ENCODE data around the gene SUMO3.
A peak's percentile ranks its signal among the peaks of the same experiment; 100 is the strongest.

SUMO3 gene

GRCh38 chr21:44828362-44829056 is 10.6 kb upstream of the SUMO3 start:
- no peak for DNase-seq

- no peak for DNase-seq
These were observed 5.4 kb upstream of the SUMO3 start for GRCh38 chr21:44823179-44823660.

DNA sequence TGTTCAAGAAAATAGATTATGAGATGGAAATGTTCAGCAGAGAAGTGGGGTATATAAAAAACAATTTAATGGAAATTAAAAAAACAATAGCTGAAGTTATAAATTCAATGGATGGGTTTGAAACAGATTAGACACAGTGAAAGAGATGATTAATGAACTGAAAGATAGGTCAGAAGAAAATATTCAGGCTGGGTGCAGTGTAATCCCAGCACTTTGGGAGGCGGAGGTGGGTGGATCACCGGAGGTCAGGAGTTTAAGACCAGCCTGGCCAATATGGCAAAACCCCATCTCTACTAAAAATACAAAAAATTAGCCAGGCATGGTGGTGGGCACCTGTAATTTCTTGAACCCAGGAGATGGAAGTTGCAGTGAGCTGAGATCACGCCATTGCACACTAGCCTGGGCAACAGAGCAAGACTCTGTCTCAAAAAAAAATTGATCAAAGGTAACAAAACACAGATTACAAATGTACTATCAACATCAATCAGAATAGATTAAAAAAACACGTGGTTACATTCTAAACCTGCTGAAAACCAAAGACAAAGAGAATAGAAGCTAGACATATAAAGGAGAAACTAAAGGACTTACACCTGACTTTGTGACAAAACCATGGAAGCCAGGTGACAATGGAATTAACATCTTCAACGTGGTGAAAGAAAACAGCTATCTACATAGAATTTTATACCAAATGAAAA is 4.8 kb upstream of the SUMO3 start:
- DNase-seq = no peak

DNA sequence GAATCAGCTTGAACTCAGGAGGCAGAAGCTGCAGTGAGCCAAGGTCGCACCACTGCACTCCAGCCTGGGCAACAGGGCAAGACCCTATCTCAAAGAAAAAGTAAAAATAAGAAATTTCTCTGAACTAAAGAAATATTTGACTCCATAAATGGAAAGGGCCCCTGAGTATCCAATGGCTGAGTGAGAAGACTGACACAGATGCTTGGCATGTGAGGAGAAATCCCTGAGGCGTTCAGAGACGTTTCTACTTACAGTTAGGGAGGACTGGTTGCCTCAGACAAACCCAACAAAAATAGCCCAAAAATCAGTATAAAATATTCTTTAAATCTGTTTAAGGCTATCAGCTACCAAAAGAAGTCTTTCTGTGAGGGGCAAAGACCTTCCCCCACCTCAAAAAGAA is 3.0 kb upstream of the SUMO3 start:
- no peak for DNase-seq

- no peak for DNase-seq
These were observed 1.7 kb upstream of the SUMO3 start for GRCh38 chr21:44819283-44820243.

GRCh38 chr21:44818640-44819011 is 764 bp upstream of the SUMO3 start:
- no peak for DNase-seq

DNA sequence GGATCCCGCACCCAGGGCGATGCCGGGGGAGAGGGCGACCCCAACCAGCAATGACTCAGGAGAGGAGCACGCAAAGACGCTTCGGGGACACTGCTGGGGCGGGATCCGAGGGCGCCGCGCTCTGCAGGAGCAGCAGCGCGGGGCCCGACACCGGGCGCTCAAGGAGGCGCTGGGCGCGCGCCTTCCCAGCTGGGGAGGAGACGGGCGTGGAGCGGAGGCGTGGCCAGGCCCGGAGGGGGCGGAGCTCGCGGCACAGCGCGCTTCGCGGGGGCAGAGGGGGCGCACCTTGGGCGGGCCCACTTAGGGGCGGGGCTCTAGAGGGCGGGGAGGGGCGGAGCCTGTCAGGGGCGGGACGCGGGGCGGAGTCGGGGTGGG is 369 bp downstream of the SUMO3 start:
- DNase-seq = peak; percentile 63

DNA sequence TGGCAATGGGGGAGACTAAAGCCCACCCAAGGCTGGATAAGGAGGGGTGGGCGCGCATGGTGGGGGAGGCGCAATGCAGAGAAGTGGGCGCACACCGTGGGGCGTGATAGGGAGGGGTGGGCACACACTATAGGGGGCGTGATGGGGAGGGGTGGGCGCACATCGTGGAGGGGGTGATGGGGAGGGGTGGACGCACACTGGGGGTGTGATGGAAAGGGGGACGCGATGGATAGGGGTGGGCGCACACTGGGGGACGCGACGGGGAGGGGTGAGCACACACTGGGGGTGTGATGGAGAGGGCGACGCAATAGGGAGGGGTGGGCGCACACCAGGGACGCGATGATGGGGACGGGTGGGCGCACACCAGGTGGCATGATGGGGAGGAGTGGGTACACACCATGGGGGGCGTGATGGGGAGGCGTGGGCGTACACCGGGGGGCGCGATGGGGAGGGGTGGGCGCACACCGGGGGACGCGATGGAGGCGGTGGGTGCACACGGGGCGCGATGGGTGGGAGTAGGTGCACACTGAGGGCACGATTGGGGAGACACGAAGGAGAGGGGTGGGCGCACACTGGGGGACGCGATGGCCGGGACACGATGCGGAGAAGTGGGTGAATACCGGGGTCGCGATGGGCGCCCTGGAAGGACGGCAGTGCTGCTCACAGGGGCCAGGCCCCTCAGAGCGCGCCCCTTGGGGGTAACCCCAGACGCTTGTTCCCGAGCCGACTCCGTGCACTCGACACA is 929 bp downstream of the SUMO3 start:
- no peak for DNase-seq

DNA sequence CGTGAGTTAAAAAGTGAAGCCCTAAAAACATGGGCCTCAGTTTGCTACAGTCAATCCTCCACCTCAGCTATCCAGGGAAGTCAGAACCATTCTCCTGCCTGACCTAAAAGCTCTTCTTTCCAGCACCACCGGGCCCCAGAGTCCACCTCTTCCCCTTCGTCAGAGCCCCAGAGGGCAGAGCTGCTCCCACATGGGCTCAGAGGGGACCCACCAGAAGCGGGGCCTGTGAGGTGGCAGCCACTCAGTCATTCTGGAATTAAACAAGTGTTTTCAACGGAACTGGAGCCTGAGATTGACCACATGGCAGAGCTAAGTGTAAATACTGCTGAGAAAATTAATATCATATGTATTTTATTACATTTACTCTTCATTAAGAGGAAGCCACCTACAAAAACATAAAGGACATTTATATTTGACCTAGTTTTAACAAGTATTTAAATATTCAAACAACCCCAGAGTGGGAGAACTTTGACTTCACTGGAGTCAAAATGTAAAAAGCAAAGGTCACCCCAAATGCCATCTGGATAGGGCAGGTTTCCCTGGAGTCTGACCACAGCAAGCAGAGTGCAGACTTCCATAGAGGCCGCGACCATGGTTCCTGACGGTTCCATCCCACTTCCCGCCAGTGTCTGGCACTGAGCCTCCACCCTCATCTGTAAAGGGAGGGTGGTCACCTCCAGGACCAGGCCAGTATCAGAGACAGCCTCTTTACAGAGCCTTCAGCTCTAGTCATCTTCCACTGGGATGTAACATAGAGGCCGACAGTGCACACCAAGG is 1.8 kb downstream of the SUMO3 start:
- DNase-seq = no peak

GRCh38 chr21:44815225-44815624 is 2.6 kb downstream of the SUMO3 start:
- DNase-seq = no peak

DNA sequence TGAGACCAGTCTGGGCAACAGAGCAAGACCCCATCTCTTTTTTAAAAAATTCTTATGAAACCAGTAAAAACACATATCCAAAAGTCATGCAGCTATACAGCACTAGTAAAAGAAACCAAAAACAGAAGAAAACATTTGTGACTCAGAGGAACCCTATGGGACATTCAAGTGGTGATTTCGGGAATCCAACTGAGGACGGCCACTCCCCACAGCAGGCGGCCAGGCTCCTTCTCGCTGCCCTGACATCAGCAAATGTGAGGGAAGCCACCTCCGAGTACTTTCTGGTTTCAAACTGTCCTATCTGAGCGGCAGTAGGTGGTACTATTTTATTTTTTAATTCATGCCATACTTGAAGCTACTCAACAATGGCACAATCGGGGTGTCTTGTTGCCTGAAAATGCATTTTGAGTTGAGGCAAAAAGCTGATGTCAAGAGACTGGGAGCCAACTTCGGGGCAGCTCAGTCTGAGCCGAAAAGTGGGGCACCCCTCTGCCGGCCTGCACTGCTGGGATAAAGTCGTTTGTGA is 3.3 kb downstream of the SUMO3 start:
- no peak for DNase-seq

DNA sequence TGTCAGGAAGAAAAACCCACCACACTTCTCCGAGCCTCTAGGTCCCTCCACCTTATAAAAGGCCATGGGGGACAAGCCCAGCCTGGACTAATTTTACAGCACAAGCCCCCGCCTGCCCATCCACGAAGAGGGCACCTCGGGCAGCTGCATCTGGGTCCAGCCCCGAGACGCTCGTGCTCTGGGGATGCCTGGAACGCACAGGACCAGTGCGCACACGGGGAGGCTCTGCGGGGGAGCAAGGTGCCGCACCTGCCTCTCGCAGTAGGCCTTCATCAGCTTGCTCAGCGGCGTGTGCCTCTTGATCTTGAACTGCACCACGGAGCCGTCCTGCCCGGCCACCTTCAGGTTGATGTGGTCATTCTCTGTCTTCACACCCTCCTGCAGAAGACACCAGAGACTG is 4.1 kb downstream of the SUMO3 start:
- DNase-seq = no peak

- DNase-seq = no peak
These were observed 4.7 kb downstream of the SUMO3 start for GRCh38 chr21:44813149-44813548.

DNA sequence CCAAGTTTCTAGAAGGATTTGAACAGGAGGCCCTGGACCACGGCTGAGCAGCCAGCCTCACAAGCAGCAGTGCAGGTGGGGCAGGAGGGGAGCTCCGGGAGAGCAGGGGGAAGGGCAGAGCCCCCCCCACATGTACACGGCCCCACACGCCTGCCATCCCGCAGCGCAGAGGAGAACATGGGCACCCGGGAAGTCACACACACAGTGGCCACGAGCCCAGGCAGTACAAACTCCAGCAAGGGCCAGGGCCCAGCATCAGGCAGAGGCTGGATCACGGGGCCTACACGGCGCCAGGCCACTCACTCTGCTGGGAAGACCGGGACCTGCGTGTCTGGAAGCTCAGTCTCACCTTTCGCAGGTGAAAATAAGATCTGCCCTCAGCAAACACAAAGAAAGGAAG is 5.2 kb downstream of the SUMO3 start:
- DNase-seq = no peak

DNA sequence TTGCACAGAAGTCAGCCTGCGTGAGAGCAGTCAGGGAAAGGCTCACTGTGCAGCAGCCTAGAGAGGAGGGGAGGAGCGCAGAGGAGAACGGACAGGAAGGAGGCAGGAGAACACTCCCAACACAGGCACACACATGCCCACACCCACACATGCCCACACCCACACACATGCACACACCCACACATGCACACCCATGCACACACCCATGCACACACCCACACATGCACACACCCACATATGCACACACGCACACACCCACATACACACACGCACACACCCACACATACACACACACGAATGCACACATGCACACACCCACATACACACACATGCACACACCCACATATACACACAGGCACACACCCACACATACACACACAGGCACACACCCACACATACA is 7.1 kb downstream of the SUMO3 start:
- DNase-seq = no peak

- DNase-seq = no peak
These were observed 12.0 kb downstream of the SUMO3 start for GRCh38 chr21:44805859-44806258.

GRCh38 chr21:44805226-44805625 is 12.6 kb downstream of the SUMO3 start:
- no peak for DNase-seq

DNA sequence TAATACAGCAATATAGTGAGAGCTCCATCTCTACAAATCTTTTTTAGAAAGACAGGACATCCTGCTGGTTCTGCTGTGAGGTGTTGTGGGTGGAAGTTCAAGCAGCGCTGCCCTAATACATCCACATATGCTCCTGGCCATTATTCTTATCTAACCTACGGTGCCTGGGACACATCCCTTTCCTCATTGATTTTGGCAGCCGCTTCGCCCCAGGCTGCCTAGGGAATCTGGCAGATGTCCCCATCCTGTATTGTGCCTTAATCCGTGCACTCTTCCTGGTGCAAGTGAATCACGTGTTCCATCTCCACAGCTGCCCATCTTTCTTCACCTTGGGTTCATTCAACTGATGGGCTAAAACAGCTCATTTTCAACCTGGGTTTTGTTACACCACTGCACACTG is 13.1 kb downstream of the SUMO3 start:
- no peak for DNase-seq

- no peak for DNase-seq
These were observed 14.2 kb downstream of the SUMO3 start for GRCh38 chr21:44803651-44804050.

GRCh38 chr21:44802396-44803153 is 15.3 kb downstream of the SUMO3 start:
- DNase-seq = peak; percentile 55
